Measurements from ENCODE around the gene TRIM52.

Gene TRIM52

DNA sequence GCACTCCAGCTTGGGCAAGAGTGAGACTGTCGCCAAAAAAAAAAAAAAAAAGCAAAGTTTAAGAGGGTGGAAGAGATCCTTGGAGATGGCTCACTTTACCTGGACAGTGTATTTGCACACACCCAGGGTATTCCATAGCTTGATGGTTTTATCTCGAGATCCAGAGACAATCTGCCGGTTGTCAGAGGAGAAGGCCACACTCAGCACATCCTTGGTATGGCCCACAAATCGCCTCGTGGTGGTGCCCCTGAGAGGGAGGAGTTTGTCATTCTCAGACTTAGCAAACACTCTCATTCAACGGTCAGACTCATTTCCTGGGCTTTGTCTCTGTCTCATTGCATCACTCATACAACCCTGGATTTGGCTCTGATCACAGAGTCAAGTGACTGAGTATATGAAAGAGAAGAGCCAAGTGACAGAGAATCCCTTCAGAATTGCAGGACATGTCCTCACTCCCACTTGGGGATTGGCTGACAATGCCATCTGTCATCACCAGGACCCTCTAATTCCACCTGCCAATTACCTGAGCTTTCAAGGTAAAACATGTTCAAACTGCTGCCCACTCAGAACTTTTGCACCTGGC, 19.5 kb downstream of the TRIM52 start:
- Histone ChIP-seq H3K79me1 (ENCODE audit: low read length) (peaks cover 19% of the 10 kb centered on the region), H3K79me2 (ENCODE audit: control insufficient read depth, insufficient read depth, low read length, poor library complexity) (peaks cover 28% of the 10 kb centered on the region), H3K9ac (ENCODE audit: low read length) (peak overlapping the region; percentile 39), H3K27ac (ENCODE audit: low read depth, low read length) (no peak overlapping the region), H3K9me3 (ENCODE audit: insufficient read depth, low read depth, low read length) (peaks cover 1% of the 10 kb centered on the region), H3K18ac (ENCODE audit: low read length) (no peak overlapping the region), H4K8ac (ENCODE audit: low read depth, low read length) (no peak overlapping the region), H3K27me3 (ENCODE audit: insufficient read depth, low read length) (no peaks in the 10 kb centered on the region), H3K4ac (ENCODE audit: low read depth, low read length) (peak overlapping the region; percentile 95), H4K12ac (ENCODE audit: low read depth, low read length) (no peak overlapping the region), H3K4me3 (ENCODE audit: low read depth, low read length) (no peak overlapping the region), H2BK120ac (ENCODE audit: insufficient read depth, low read length, poor library complexity) (no peak overlapping the region), H3K23ac (ENCODE audit: low read length) (no peak overlapping the region), H2AFZ (ENCODE audit: insufficient read depth, low read length, poor library complexity) (no peak overlapping the region), H3K14ac (ENCODE audit: low read length) (no peak overlapping the region), H2AK5ac (ENCODE audit: low read length) (no peak overlapping the region), H3K36me3 (ENCODE audit: control insufficient read depth in 1 of 2, insufficient read depth in 2 of 2, low read length in 2 of 2) (peaks cover 55 to 59% of the 10 kb centered on the region in 2 experiments), H4K91ac (ENCODE audit: low read depth, low read length) (no peak overlapping the region), H2BK5ac (ENCODE audit: low read depth, low read length, poor library complexity) (no peak overlapping the region), H3K4me2 (ENCODE audit: low read length) (peak overlapping the region; percentile 93), H2BK12ac (ENCODE audit: low read length) (no peak overlapping the region), H3K4me1 (ENCODE audit: control insufficient read depth in 1 of 2, insufficient read depth in 2 of 2, low read length in 2 of 2) (peaks cover 7 to 16% of the 10 kb centered on the region in 2 experiments)
- DNase-seq, result peak in 1 of 2 donors; percentile 29
- WGBS (ENCODE audit: extremely low coverage, insufficient coverage, insufficient read length), result no CpG with 5 or more reads among the region's 6 CpGs

GRCh38 chr5:181239062-181239663, 21.8 kb downstream of the TRIM52 start:
- Histone ChIP-seq H3K27me3 (ENCODE audit: insufficient read depth, low read length) (no peaks in the 10 kb centered on the region), H3K27ac (ENCODE audit: low read depth, low read length) (no peak overlapping the region), H3K23ac (ENCODE audit: low read length) (no peak overlapping the region), H3K4me2 (ENCODE audit: low read length) (no peak overlapping the region), H2BK12ac (ENCODE audit: low read length) (no peak overlapping the region), H3K79me1 (ENCODE audit: low read length) (peaks cover 10% of the 10 kb centered on the region), H3K9ac (ENCODE audit: low read length) (no peak overlapping the region), H3K36me3 (ENCODE audit: control insufficient read depth in 1 of 2, insufficient read depth in 2 of 2, low read length in 2 of 2) (peaks cover 66 to 77% of the 10 kb centered on the region in 2 experiments), H4K12ac (ENCODE audit: low read depth, low read length) (no peak overlapping the region), H3K14ac (ENCODE audit: low read length) (no peak overlapping the region), H3K4me3 (ENCODE audit: low read depth, low read length) (no peak overlapping the region), H3K79me2 (ENCODE audit: control insufficient read depth, insufficient read depth, low read length, poor library complexity) (peaks cover 22% of the 10 kb centered on the region), H2BK5ac (ENCODE audit: low read depth, low read length, poor library complexity) (no peak overlapping the region), H3K4ac (ENCODE audit: low read depth, low read length) (peak overlapping the region; percentile 6), H2AFZ (ENCODE audit: insufficient read depth, low read length, poor library complexity) (no peak overlapping the region), H3K4me1 (ENCODE audit: control insufficient read depth in 1 of 2, insufficient read depth in 2 of 2, low read length in 2 of 2) (peaks cover 4 to 8% of the 10 kb centered on the region in 2 experiments), H4K8ac (ENCODE audit: low read depth, low read length) (no peak overlapping the region), H4K91ac (ENCODE audit: low read depth, low read length) (no peak overlapping the region), H3K18ac (ENCODE audit: low read length) (no peak overlapping the region), H3K9me3 (ENCODE audit: insufficient read depth, low read depth, low read length) (peaks cover 1% of the 10 kb centered on the region), H2BK120ac (ENCODE audit: insufficient read depth, low read length, poor library complexity) (no peak overlapping the region), H2AK5ac (ENCODE audit: low read length) (no peak overlapping the region)
- no peak for DNase-seq
- no CpG with 5 or more reads among the region's 9 CpGs for WGBS (ENCODE audit: extremely low coverage, insufficient coverage, insufficient read length)

GRCh38 chr5:181237729-181238385, 23.1 kb downstream of the TRIM52 start:
- Histone ChIP-seq H4K8ac (ENCODE audit: low read depth, low read length) (no peak overlapping the region), H2BK12ac (ENCODE audit: low read length) (no peak overlapping the region), H3K27ac (ENCODE audit: low read depth, low read length) (no peak overlapping the region)

DNA sequence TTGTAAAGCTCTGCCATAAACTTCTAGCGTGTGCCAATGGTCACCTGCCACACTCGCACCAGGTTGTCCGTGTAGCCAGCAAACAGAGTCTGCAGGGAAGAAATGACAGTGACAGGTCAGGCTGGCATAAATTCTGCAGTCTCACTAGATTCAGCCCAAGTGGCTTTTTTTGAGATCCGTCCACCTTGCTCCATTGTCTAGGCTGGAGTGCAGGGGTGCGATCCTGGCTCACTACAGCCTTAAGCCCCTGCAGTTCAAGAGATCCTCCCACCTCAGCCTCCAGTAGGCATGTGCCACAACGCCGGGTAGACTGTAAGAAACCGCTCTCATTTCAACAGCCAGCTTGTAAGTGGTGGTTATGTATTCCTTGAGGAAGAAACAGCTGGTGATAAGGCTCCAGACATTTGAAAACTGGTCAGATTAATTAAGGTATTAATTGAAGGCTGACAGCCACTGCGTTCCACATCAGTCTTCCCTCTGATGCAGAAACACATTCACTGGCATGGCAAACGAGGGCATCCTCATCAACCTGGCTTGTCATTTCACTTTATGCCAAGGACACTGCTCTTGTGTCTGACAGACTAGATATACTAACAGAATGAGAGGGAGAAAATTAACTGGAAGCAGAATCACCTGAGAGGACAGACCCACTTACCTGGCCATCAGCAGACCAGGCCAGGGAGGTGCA, 23.8 kb downstream of the TRIM52 start:
- no peak overlapping the region for H3K4ac ChIP-seq (ENCODE audit: low read depth, low read length)
- no peak overlapping the region for H2AK5ac ChIP-seq (ENCODE audit: low read length)
- DNase-seq, result no peak
- H3K79me2 ChIP-seq (ENCODE audit: control insufficient read depth, insufficient read depth, low read length, poor library complexity), result peaks cover 7% of the 10 kb centered on the region
- WGBS (ENCODE audit: extremely low coverage, insufficient coverage, insufficient read length), result no CpG with 5 or more reads among the region's 10 CpGs
- no peaks in the 10 kb centered on the region for H3K79me1 ChIP-seq (ENCODE audit: low read length)
- no peaks in the 10 kb centered on the region for H3K27me3 ChIP-seq (ENCODE audit: insufficient read depth, low read length)
- no peaks in the 10 kb centered on the region for H3K9me3 ChIP-seq (ENCODE audit: insufficient read depth, low read depth, low read length)
- no peak overlapping the region for H4K91ac ChIP-seq (ENCODE audit: low read depth, low read length)
- no peak overlapping the region for H3K18ac ChIP-seq (ENCODE audit: low read length)
- H2BK120ac ChIP-seq (ENCODE audit: insufficient read depth, low read length, poor library complexity), result no peak overlapping the region
- no peak overlapping the region for H3K14ac ChIP-seq (ENCODE audit: low read length)
- no peak overlapping the region for H3K9ac ChIP-seq (ENCODE audit: low read length)
- no peak overlapping the region for H4K12ac ChIP-seq (ENCODE audit: low read depth, low read length)
- H3K23ac ChIP-seq (ENCODE audit: low read length), result no peak overlapping the region
- H2BK12ac ChIP-seq (ENCODE audit: low read length), result no peak overlapping the region
- no peak overlapping the region for H3K4me3 ChIP-seq (ENCODE audit: low read depth, low read length)
- no peak overlapping the region for H4K8ac ChIP-seq (ENCODE audit: low read depth, low read length)
- peaks cover 72 to 90% of the 10 kb centered on the region in 2 experiments for H3K36me3 ChIP-seq (ENCODE audit: control insufficient read depth in 1 of 2, insufficient read depth in 2 of 2, low read length in 2 of 2)
- peaks cover 4 to 6% of the 10 kb centered on the region in 2 experiments for H3K4me1 ChIP-seq (ENCODE audit: control insufficient read depth in 1 of 2, insufficient read depth in 2 of 2, low read length in 2 of 2)
- H2AFZ ChIP-seq (ENCODE audit: insufficient read depth, low read length, poor library complexity), result no peak overlapping the region
- no peak overlapping the region for H3K4me2 ChIP-seq (ENCODE audit: low read length)
- no peak overlapping the region for H2BK5ac ChIP-seq (ENCODE audit: low read depth, low read length, poor library complexity)
- H3K27ac ChIP-seq (ENCODE audit: low read depth, low read length), result no peak overlapping the region

More at GRCh38 chr5:181237729-181238385, 23.1 kb downstream of the TRIM52 start:
- DNase-seq, result no peak
- Histone ChIP-seq H4K12ac (ENCODE audit: low read depth, low read length) (no peak overlapping the region), H3K4me3 (ENCODE audit: low read depth, low read length) (no peak overlapping the region), H3K4me1 (ENCODE audit: control insufficient read depth in 1 of 2, insufficient read depth in 2 of 2, low read length in 2 of 2) (peaks cover 4 to 8% of the 10 kb centered on the region in 2 experiments), H3K4me2 (ENCODE audit: low read length) (no peak overlapping the region), H2AFZ (ENCODE audit: insufficient read depth, low read length, poor library complexity) (no peak overlapping the region), H3K36me3 (ENCODE audit: control insufficient read depth in 1 of 2, insufficient read depth in 2 of 2, low read length in 2 of 2) (peaks cover 73 to 88% of the 10 kb centered on the region in 2 experiments), H3K79me2 (ENCODE audit: control insufficient read depth, insufficient read depth, low read length, poor library complexity) (peaks cover 14% of the 10 kb centered on the region), H3K79me1 (ENCODE audit: low read length) (no peaks in the 10 kb centered on the region), H2BK5ac (ENCODE audit: low read depth, low read length, poor library complexity) (no peak overlapping the region), H2AK5ac (ENCODE audit: low read length) (no peak overlapping the region), H3K9me3 (ENCODE audit: insufficient read depth, low read depth, low read length) (no peaks in the 10 kb centered on the region), H3K27me3 (ENCODE audit: insufficient read depth, low read length) (no peaks in the 10 kb centered on the region), H3K18ac (ENCODE audit: low read length) (no peak overlapping the region), H3K23ac (ENCODE audit: low read length) (no peak overlapping the region), H3K4ac (ENCODE audit: low read depth, low read length) (no peak overlapping the region), H3K14ac (ENCODE audit: low read length) (no peak overlapping the region), H3K9ac (ENCODE audit: low read length) (no peak overlapping the region), H4K91ac (ENCODE audit: low read depth, low read length) (no peak overlapping the region), H2BK120ac (ENCODE audit: insufficient read depth, low read length, poor library complexity) (no peak overlapping the region)
- WGBS (ENCODE audit: extremely low coverage, insufficient coverage, insufficient read length), result no CpG with 5 or more reads among the region's 5 CpGs

Measured in trophoblast cell (in vitro differentiated cells and primary cell).